H1 (cell line): ENCODE measurements around the gene BTBD1. TPM values are rescaled to one million over a fixed set of nuclear protein-coding genes. Genes with fewer than 3 reads are reported as not detected.

Experiments used
- CBX8 ChIP-seq: fragments of 300-800, 300-1000 bp; sonication (generic); IDR thresholded peaks from 2 replicates; pipeline ENCODE4 v1.7.1; 2016; ENCODE audit warnings: low read depth, low read length, borderline replicate concordance
- CHD2 ChIP-seq: IDR thresholded peaks from 2 replicates; pipeline ENCODE4 v1.6.1; 2012; ENCODE audit warnings: low read length, improper control_type of control experiment
- CHD7 ChIP-seq: fragments of 300-600 bp; sonication (generic); IDR thresholded peaks from 2 replicates; pipeline ENCODE4 v1.7.1; 2012; ENCODE audit warnings: low read length, moderate library complexity, mild to moderate bottlenecking, inconsistent platforms; ENCODE audit not compliant: insufficient replicate concordance
- CTBP2 ChIP-seq: IDR thresholded peaks from 2 replicates; pipeline ENCODE4 v1.7.0; 2011; ENCODE audit warnings: borderline replicate concordance, mild to moderate bottlenecking, moderate library complexity, mixed read lengths, low read length; ENCODE audit not compliant: insufficient read depth, insufficient read length
- GABPA ChIP-seq: IDR thresholded peaks from 2 replicates; pipeline ENCODE4 v1.6.1; 2011; ENCODE audit warnings: mild to moderate bottlenecking, low read length, moderate library complexity, borderline replicate concordance; ENCODE audit not compliant: insufficient read depth
- GTF2F1 ChIP-seq: IDR thresholded peaks from 2 replicates; pipeline ENCODE4 v1.6.1; 2012; ENCODE audit warnings: low read depth, low read length, improper control_type of control experiment, borderline replicate concordance
- MAFK ChIP-seq: IDR thresholded peaks from 2 replicates; pipeline ENCODE4 v1.6.1; 2012; ENCODE audit warnings: low read depth, mild to moderate bottlenecking, improper control_type of control experiment, low read length
- POU5F1 ChIP-seq: IDR thresholded peaks from 2 replicates; pipeline ENCODE4 v1.6.1; 2011; ENCODE audit warnings: low read depth, mild to moderate bottlenecking, low read length, moderate library complexity
- TAF1 ChIP-seq: IDR thresholded peaks from 2 replicates; pipeline ENCODE4 v1.6.1; 2011; ENCODE audit warnings: mild to moderate bottlenecking, low read depth, low read length
- TBP ChIP-seq: IDR thresholded peaks from 2 replicates; pipeline ENCODE4 v1.6.1; 2011; ENCODE audit warnings: low read depth, low read length, improper control_type of control experiment
- TEAD4 ChIP-seq: IDR thresholded peaks from 2 replicates; pipeline ENCODE4 v1.6.1; 2012; ENCODE audit warnings: low read depth, low read length, inconsistent platforms, mixed read lengths
- polyA plus RNA-seq, 7 experiments: library from polyadenylated mRNA; depleted of rRNA in 3 of 7; stranded (reverse) in 5 of 7; unstranded in 2 of 7; fragments of >200 nt in 5 of 7; fragments of 200-250 nt in 2 of 7; gene quantifications; 1 replicate in 5 of 7; 2 replicates in 1 of 7; 4 replicates in 1 of 7; pipeline versions ENCODE4 v1.2.1 to v1.2.3, GENCODE V29; 2011 to 2013; ENCODE audit warnings: missing spikeins in 2 of 7, mixed read lengths in 2 of 7
- total RNA-seq: library from RNA; stranded (reverse); fragmentation: NEBNext Ultra II Directional; extraction: Animal tissue kit (Norgen Biotek cat#: 25700); gene quantifications from 2 replicates; pipeline ENCODE4 v1.2.1, GENCODE V29; 2021

BTBD1 gene
- total and polyA plus RNA-seq, 2 of the 8 experiments (the other 6 are each of a cell fraction or from before 2014, with no cell fraction given), result 18.6 to 39.5 TPM

GRCh38 chr15:83113881-83114674 is 47.0 kb upstream of the BTBD1 start (continued):
- TF ChIP-seq CHD7 (no peak), GTF2F1 (no peak), TAF1 (no peak), CBX8 (no peak), CHD2 (no peak), POU5F1 (no peak), CTBP2 (no peak), GABPA (no peak), MAFK (no peak), TEAD4 (no peak), TBP (no peak)
